ENCODE data around the gene TBC1D2B. TPM values are rescaled to one million over a fixed set of nuclear protein-coding genes. Genes with fewer than 3 reads are reported as not detected.

TBC1D2B gene
- total and polyA plus RNA-seq, 4 donors, result 8.4 to 119 (median 22.0) TPM

GRCh38 chr15:78004919-78005634 lies 72.4 kb downstream of the TBC1D2B start:
- Histone ChIP-seq H3K4me3 (ENCODE audit: low read depth in 1 of 3, low read length in 3 of 3) (no peak overlapping the region), H3K27me3 (ENCODE audit: control insufficient read depth in 4 of 4, insufficient read depth in 4 of 4, low read length in 3 of 4) (no peaks in the 10 kb centered on the region), H3K4me1 (ENCODE audit: control insufficient read depth in 4 of 4, insufficient read depth in 4 of 4, low read length in 3 of 4) (peaks cover 33 to 82% (median 76%) of the 10 kb centered on the region in 4 donors), H3K9me3 (ENCODE audit: control insufficient read depth in 4 of 4, low read length in 3 of 4) (no peaks in the 10 kb centered on the region), H3K27ac (ENCODE audit: low read depth in 1 of 2, low read length in 2 of 2) (peak overlapping the region; percentile 81 to 83), H3K9ac (ENCODE audit: low read depth in 1 of 2, low read length in 2 of 2) (peak overlapping the region in 1 of 2 donors; percentile 66), H3K36me3 (ENCODE audit: control insufficient read depth in 4 of 4, insufficient read depth in 3 of 4, low read depth in 1 of 4, low read length in 3 of 4) (peaks cover 3 to 29% (median 17%) of the 10 kb centered on the region in 4 donors)
- no peak for DNase-seq (ENCODE audit: low spot score)
- 21% methylated on average over 10 of the region's 10 CpGs for WGBS
- TF ChIP-seq, protein P1, sequence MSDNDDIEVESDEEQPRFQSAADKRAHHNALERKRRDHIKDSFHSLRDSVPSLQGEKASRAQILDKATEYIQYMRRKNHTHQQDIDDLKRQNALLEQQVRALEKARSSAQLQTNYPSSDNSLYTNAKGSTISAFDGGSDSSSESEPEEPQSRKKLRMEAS (IDR thresholded peaks at IDR 0.05), result peak; percentile 94
- TF ChIP-seq HNF4G (IDR thresholded peaks at IDR 0.05) (peak; percentile 44), SP1 (IDR thresholded peaks at IDR 0.05) (peak; percentile 97), CTCF (IDR thresholded peaks at IDR 0.05; ENCODE audit: low read depth, low read length, missing input control) (no peak), RAD21 (IDR thresholded peaks at IDR 0.05) (peak; percentile 59 to 80), FOXA2 (IDR thresholded peaks at IDR 0.05) (peak; percentile 58), TAF1 (conservative IDR thresholded peaks at IDR 0.05) (peak; percentile 84), YY1 (IDR thresholded peaks at IDR 0.05) (peak; percentile 78), JUND (IDR thresholded peaks at IDR 0.05) (peak; percentile 99 to 100), REST (IDR thresholded peaks at IDR 0.05) (peak; percentile 80), HNF4A (conservative IDR thresholded peaks at IDR 0.05) (peak; percentile 77 to 82), NR2F2 (IDR thresholded peaks at IDR 0.05) (peak; percentile 50), GABPA (IDR thresholded peaks at IDR 0.05 in 1 of 2, conservative IDR thresholded peaks at IDR 0.05 in 1 of 2) (no peak), RXRA (IDR thresholded peaks at IDR 0.05) (peak; percentile 96 to 97), FOXA1 (IDR thresholded peaks at IDR 0.05) (no peak), EGR1 (IDR thresholded peaks at IDR 0.05; ENCODE audit: low read depth in 2 of 2) (peak; percentile 73 to 94)
- TF ChIP-seq, protein P2, sequence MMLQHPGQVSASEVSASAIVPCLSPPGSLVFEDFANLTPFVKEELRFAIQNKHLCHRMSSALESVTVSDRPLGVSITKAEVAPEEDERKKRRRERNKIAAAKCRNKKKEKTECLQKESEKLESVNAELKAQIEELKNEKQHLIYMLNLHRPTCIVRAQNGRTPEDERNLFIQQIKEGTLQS (IDR thresholded peaks at IDR 0.05), result peak; percentile 96
- TF ChIP-seq, protein P3, sequence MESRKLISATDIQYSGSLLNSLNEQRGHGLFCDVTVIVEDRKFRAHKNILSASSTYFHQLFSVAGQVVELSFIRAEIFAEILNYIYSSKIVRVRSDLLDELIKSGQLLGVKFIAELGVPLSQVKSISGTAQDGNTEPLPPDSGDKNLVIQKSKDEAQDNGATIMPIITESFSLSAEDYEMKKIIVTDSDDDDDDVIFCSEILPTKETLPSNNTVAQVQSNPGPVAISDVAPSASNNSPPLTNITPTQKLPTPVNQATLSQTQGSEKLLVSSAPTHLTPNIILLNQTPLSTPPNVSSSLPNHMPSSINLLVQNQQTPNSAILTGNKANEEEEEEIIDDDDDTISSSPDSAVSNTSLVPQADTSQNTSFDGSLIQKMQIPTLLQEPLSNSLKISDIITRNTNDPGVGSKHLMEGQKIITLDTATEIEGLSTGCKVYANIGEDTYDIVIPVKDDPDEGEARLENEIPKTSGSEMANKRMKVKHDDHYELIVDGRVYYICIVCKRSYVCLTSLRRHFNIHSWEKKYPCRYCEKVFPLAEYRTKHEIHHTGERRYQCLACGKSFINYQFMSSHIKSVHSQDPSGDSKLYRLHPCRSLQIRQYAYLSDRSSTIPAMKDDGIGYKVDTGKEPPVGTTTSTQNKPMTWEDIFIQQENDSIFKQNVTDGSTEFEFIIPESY (IDR thresholded peaks at IDR 0.05), result peak; percentile 90

All from liver (tissue), 9 donors.